ENCODE results near the gene SLAMF6. TPM values are rescaled to one million over a fixed set of nuclear protein-coding genes. Genes with fewer than 3 reads are reported as not detected.

Gene SLAMF6
- total and polyA plus RNA-seq, 4 donors, result 0.76 to 1.2 (median 0.92) TPM

DNA sequence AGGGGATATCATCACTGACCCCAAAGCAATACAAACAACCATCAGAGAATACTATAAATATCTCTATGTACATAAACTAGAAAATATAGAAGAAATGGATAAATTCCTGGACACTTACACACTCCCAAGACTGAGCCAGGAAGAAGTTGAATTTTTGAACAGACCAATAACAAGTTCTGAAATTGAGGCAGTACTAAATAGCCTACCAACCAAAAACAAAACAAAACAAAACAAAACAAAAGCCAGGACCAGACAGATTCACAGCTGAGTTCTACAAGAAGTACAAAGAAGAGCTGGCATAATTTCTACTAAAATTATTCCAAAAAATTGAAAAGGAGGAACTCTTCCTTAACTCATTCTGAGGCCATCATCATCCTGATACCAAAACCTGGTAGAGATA lies 37.8 kb upstream of the SLAMF6 start:
- DNase-seq (ENCODE audit: low spot score), result no peak
- no peaks in the 10 kb centered on the region for H3K36me3 ChIP-seq (ENCODE audit: control insufficient read depth in 4 of 4, insufficient read depth in 3 of 4, low read depth in 1 of 4, low read length in 3 of 4)
- no peaks in the 10 kb centered on the region for H3K27me3 ChIP-seq (ENCODE audit: control insufficient read depth in 4 of 4, insufficient read depth in 4 of 4, low read length in 3 of 4)
- no peak overlapping the region for H3K4me3 ChIP-seq (ENCODE audit: low read depth in 1 of 3, low read length in 3 of 3)
- TF ChIP-seq YY1 (IDR thresholded peaks at IDR 0.05), result no peak
- no peak for TF ChIP-seq NR2F2 (IDR thresholded peaks at IDR 0.05)
- TF ChIP-seq RXRA (IDR thresholded peaks at IDR 0.05), result no peak
- TF ChIP-seq GABPA (IDR thresholded peaks at IDR 0.05 in 1 of 2, conservative IDR thresholded peaks at IDR 0.05 in 1 of 2), result no peak
- no peak for TF ChIP-seq HNF4A (conservative IDR thresholded peaks at IDR 0.05)
- TF ChIP-seq, protein P1, sequence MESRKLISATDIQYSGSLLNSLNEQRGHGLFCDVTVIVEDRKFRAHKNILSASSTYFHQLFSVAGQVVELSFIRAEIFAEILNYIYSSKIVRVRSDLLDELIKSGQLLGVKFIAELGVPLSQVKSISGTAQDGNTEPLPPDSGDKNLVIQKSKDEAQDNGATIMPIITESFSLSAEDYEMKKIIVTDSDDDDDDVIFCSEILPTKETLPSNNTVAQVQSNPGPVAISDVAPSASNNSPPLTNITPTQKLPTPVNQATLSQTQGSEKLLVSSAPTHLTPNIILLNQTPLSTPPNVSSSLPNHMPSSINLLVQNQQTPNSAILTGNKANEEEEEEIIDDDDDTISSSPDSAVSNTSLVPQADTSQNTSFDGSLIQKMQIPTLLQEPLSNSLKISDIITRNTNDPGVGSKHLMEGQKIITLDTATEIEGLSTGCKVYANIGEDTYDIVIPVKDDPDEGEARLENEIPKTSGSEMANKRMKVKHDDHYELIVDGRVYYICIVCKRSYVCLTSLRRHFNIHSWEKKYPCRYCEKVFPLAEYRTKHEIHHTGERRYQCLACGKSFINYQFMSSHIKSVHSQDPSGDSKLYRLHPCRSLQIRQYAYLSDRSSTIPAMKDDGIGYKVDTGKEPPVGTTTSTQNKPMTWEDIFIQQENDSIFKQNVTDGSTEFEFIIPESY (IDR thresholded peaks at IDR 0.05), result no peak
- TF ChIP-seq, protein P2, sequence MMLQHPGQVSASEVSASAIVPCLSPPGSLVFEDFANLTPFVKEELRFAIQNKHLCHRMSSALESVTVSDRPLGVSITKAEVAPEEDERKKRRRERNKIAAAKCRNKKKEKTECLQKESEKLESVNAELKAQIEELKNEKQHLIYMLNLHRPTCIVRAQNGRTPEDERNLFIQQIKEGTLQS (IDR thresholded peaks at IDR 0.05), result no peak
- TF ChIP-seq, protein P3, sequence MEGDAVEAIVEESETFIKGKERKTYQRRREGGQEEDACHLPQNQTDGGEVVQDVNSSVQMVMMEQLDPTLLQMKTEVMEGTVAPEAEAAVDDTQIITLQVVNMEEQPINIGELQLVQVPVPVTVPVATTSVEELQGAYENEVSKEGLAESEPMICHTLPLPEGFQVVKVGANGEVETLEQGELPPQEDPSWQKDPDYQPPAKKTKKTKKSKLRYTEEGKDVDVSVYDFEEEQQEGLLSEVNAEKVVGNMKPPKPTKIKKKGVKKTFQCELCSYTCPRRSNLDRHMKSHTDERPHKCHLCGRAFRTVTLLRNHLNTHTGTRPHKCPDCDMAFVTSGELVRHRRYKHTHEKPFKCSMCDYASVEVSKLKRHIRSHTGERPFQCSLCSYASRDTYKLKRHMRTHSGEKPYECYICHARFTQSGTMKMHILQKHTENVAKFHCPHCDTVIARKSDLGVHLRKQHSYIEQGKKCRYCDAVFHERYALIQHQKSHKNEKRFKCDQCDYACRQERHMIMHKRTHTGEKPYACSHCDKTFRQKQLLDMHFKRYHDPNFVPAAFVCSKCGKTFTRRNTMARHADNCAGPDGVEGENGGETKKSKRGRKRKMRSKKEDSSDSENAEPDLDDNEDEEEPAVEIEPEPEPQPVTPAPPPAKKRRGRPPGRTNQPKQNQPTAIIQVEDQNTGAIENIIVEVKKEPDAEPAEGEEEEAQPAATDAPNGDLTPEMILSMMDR (IDR thresholded peaks at IDR 0.05; ENCODE audit: low read depth, low read length, missing input control), result no peak
- TF ChIP-seq, protein P4, sequence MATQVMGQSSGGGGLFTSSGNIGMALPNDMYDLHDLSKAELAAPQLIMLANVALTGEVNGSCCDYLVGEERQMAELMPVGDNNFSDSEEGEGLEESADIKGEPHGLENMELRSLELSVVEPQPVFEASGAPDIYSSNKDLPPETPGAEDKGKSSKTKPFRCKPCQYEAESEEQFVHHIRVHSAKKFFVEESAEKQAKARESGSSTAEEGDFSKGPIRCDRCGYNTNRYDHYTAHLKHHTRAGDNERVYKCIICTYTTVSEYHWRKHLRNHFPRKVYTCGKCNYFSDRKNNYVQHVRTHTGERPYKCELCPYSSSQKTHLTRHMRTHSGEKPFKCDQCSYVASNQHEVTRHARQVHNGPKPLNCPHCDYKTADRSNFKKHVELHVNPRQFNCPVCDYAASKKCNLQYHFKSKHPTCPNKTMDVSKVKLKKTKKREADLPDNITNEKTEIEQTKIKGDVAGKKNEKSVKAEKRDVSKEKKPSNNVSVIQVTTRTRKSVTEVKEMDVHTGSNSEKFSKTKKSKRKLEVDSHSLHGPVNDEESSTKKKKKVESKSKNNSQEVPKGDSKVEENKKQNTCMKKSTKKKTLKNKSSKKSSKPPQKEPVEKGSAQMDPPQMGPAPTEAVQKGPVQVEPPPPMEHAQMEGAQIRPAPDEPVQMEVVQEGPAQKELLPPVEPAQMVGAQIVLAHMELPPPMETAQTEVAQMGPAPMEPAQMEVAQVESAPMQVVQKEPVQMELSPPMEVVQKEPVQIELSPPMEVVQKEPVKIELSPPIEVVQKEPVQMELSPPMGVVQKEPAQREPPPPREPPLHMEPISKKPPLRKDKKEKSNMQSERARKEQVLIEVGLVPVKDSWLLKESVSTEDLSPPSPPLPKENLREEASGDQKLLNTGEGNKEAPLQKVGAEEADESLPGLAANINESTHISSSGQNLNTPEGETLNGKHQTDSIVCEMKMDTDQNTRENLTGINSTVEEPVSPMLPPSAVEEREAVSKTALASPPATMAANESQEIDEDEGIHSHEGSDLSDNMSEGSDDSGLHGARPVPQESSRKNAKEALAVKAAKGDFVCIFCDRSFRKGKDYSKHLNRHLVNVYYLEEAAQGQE (IDR thresholded peaks at IDR 0.05), result no peak
- no peak for TF ChIP-seq FOXA1 (IDR thresholded peaks at IDR 0.05)
- no peak for TF ChIP-seq JUND (IDR thresholded peaks at IDR 0.05)
- no peak for TF ChIP-seq EGR1 (IDR thresholded peaks at IDR 0.05; ENCODE audit: low read depth in 2 of 2)
- TF ChIP-seq RAD21 (IDR thresholded peaks at IDR 0.05), result no peak
- TF ChIP-seq, protein P5, sequence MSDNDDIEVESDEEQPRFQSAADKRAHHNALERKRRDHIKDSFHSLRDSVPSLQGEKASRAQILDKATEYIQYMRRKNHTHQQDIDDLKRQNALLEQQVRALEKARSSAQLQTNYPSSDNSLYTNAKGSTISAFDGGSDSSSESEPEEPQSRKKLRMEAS (IDR thresholded peaks at IDR 0.05), result no peak
- TF ChIP-seq FOXA2 (IDR thresholded peaks at IDR 0.05), result no peak
- no peak for TF ChIP-seq HNF4G (IDR thresholded peaks at IDR 0.05)
- no peaks in the 10 kb centered on the region for H3K4me1 ChIP-seq (ENCODE audit: control insufficient read depth in 4 of 4, insufficient read depth in 4 of 4, low read length in 3 of 4)
- H3K9ac ChIP-seq (ENCODE audit: low read depth in 1 of 2, low read length in 2 of 2), result no peak overlapping the region
- H3K27ac ChIP-seq (ENCODE audit: low read depth in 1 of 2, low read length in 2 of 2), result no peak overlapping the region
- H3K9me3 ChIP-seq (ENCODE audit: control insufficient read depth in 4 of 4, low read length in 3 of 4), result peaks cover 0 to 2% (median 0%) of the 10 kb centered on the region in 4 donors

Measured in liver (tissue), 9 donors.